ENCODE data around the gene CHORDC1.
"Not testable (repeated sequence)": the region's sequence is repeated elsewhere in the genome, so short reads cannot be mapped to it uniquely, and the experiment has no call there.

Gene CHORDC1

DNA sequence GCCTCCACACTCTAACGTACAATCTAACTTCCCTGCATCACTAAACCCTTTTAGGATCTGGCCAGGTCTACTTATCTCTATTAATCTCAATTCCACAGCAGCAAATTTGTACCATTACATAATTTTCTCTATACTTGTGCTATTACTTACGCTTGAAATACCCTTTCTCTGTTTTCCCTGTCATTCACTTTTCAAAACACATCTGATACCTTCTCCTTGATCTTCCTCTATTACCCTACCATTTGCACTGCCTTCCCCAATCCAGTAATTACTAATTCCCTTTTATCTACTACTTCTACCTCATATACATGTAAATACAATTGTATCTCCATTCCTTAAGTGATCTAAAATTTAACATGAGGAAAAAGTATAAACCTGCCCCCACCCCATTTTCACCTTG, 14.0 kb downstream of the CHORDC1 start:
- no peak overlapping the region for H3K27ac ChIP-seq (ENCODE audit: poor library complexity, severe bottlenecking)
- no peaks in the 10 kb centered on the region for H3K4me1 ChIP-seq (ENCODE audit: insufficient read depth, poor library complexity, severe bottlenecking)
- no peak overlapping the region for H3K4me3 ChIP-seq (ENCODE audit: severe bottlenecking)
- no peaks in the 10 kb centered on the region for H3K9me3 ChIP-seq (ENCODE audit: severe bottlenecking)
- peaks cover 94% of the 10 kb centered on the region for H3K36me3 ChIP-seq (ENCODE audit: low read depth)
- TF ChIP-seq CTCF (IDR thresholded peaks at IDR 0.05; ENCODE audit: poor library complexity, severe bottlenecking), result no peak
- ATAC-seq (ENCODE audit: low read depth) (no peak), DNase-seq (ENCODE audit: low spot score) (no peak)
- no peaks in the 10 kb centered on the region for H3K27me3 ChIP-seq (ENCODE audit: insufficient read depth, poor library complexity, severe bottlenecking)

DNA sequence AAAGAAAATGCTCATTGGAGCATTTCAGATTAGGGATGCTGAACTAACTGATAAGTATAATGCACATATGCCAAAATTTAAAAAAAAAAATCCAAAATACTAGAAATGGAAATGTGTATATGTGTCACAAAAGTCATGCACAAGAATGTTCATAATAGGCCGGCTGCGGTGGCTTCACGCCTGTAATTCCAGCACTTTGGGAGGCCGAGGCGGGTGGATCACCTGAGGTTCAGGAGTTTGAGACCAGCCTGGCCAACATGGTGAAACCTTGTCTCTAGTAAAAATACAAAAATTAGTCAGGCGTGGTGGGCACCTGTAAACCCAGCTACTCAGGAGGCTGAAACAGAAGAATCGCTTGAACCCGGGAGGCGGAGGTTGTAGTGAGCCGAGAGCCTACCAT, 14.9 kb downstream of the CHORDC1 start:
- H3K4me1 ChIP-seq (ENCODE audit: insufficient read depth, poor library complexity, severe bottlenecking); DNase-seq (ENCODE audit: low spot score): not testable (repeated sequence)

DNA sequence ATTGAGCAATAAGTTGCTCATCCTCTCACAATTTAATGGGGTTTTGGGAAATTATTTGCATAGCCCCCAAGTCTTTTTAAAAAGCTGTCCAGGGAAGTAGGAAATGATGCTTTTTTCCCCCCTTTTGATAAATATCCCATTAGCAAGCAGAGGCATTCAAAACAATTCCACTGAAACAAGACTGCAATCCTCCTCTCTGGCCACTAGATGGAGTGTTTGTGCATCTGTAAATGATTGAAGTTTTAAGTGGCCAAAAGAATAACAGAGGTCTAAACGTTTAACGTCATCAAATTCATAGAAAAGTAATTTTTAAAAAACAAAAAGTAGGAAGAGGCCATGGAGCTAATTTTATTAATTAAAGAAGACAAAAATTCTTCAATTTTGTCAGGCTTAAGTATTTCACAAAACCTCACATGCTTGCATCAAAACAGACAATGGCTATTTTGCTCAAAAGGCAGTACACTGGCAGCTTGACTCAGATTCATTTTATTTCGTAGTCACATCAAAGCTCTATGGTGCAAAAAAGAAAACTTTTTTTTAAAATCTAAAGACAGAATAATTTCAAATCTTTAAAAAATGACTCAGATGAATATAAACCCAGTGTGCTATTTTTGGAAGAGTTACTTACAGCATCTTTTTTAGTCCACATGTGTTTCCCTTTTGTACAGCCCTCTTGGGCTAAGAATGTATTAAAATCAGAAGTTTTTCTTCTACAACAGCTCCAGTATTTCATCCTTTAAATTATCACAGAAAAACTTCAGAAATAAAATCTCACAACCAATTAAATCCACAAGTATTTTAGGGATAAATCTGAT, 17.8 kb downstream of the CHORDC1 start:
- H3K9me3 ChIP-seq (ENCODE audit: severe bottlenecking), result no peaks in the 10 kb centered on the region
- no peak overlapping the region for H3K4me3 ChIP-seq (ENCODE audit: severe bottlenecking)
- TF ChIP-seq CTCF (IDR thresholded peaks at IDR 0.05; ENCODE audit: poor library complexity, severe bottlenecking), result peak; percentile 93
- no peak; the same call in 2 of the 3 replicates for ATAC-seq (ENCODE audit: low read depth)
- no peaks in the 10 kb centered on the region for H3K27me3 ChIP-seq (ENCODE audit: insufficient read depth, poor library complexity, severe bottlenecking)
- H3K36me3 ChIP-seq (ENCODE audit: low read depth), result peaks cover 93% of the 10 kb centered on the region
- no peak for DNase-seq (ENCODE audit: low spot score)
- H3K27ac ChIP-seq (ENCODE audit: poor library complexity, severe bottlenecking), result no peak overlapping the region
- no peaks in the 10 kb centered on the region for H3K4me1 ChIP-seq (ENCODE audit: insufficient read depth, poor library complexity, severe bottlenecking)

More for the DNA sequence above, 14.9 kb downstream of the CHORDC1 start:
- H3K9me3 ChIP-seq (ENCODE audit: severe bottlenecking); H3K4me3 ChIP-seq (ENCODE audit: severe bottlenecking); ATAC-seq (ENCODE audit: low read depth); H3K27ac ChIP-seq (ENCODE audit: poor library complexity, severe bottlenecking); H3K27me3 ChIP-seq (ENCODE audit: insufficient read depth, poor library complexity, severe bottlenecking): not testable (repeated sequence)
- H3K36me3 ChIP-seq (ENCODE audit: low read depth), result peaks cover 95% of the 10 kb centered on the region

GRCh38 chr11:90204407-90204806, 18.4 kb downstream of the CHORDC1 start:
- no peaks in the 10 kb centered on the region for H3K27me3 ChIP-seq (ENCODE audit: insufficient read depth, poor library complexity, severe bottlenecking)
- no peak for ATAC-seq (ENCODE audit: low read depth)

GRCh38 chr11:90202342-90202741, 20.5 kb downstream of the CHORDC1 start:
- ATAC-seq (ENCODE audit: low read depth), result no peak
- peaks cover 90% of the 10 kb centered on the region for H3K36me3 ChIP-seq (ENCODE audit: low read depth)
- TF ChIP-seq CTCF (IDR thresholded peaks at IDR 0.05; ENCODE audit: poor library complexity, severe bottlenecking), result no peak

More at GRCh38 chr11:90204407-90204806, 18.4 kb downstream of the CHORDC1 start:
- Histone ChIP-seq H3K4me1 (ENCODE audit: insufficient read depth, poor library complexity, severe bottlenecking) (no peaks in the 10 kb centered on the region), H3K36me3 (ENCODE audit: low read depth) (peaks cover 92% of the 10 kb centered on the region), H3K4me3 (ENCODE audit: severe bottlenecking) (no peak overlapping the region), H3K27ac (ENCODE audit: poor library complexity, severe bottlenecking) (no peak overlapping the region), H3K9me3 (ENCODE audit: severe bottlenecking) (no peaks in the 10 kb centered on the region)
- TF ChIP-seq CTCF (IDR thresholded peaks at IDR 0.05; ENCODE audit: poor library complexity, severe bottlenecking), result no peak
- DNase-seq (ENCODE audit: low spot score), result no peak

More at GRCh38 chr11:90202342-90202741, 20.5 kb downstream of the CHORDC1 start:
- H3K27me3 ChIP-seq (ENCODE audit: insufficient read depth, poor library complexity, severe bottlenecking), result no peaks in the 10 kb centered on the region
- no peak for DNase-seq (ENCODE audit: low spot score)
- H3K9me3 ChIP-seq (ENCODE audit: severe bottlenecking), result no peaks in the 10 kb centered on the region
- H3K4me1 ChIP-seq (ENCODE audit: insufficient read depth, poor library complexity, severe bottlenecking), result no peaks in the 10 kb centered on the region
- no peak overlapping the region for H3K4me3 ChIP-seq (ENCODE audit: severe bottlenecking)
- no peak overlapping the region for H3K27ac ChIP-seq (ENCODE audit: poor library complexity, severe bottlenecking)

All from RWPE2 (cell line).